ENCODE data around the gene OSM.

The OSM gene

GRCh38 chr22:30304495-30305244 lies 38.0 kb upstream of the OSM start:
- H3K79me2 ChIP-seq = peaks cover 30% of the 10 kb centered on the region
- H3K27me3 ChIP-seq (ENCODE audit: control insufficient read depth, insufficient read depth, low read length) = no peaks in the 10 kb centered on the region
- peak overlapping the region; percentile 36 for H3K4me2 ChIP-seq (ENCODE audit: low read length)
- no peaks in the 10 kb centered on the region for H3K9me3 ChIP-seq (ENCODE audit: control insufficient read depth, low read length)
- no peaks in the 10 kb centered on the region for H3K36me3 ChIP-seq (ENCODE audit: control insufficient read depth, insufficient read depth, low read length)
- H3K9ac ChIP-seq = no peak overlapping the region
- H2AFZ ChIP-seq = no peak overlapping the region
- TF ChIP-seq CTCF (IDR thresholded peaks at IDR 0.05) = no peak
- H3K4me1 ChIP-seq = peaks cover 65% of the 10 kb centered on the region
- H3K4me3 ChIP-seq (ENCODE audit: low read depth, low read length) = peak overlapping the region; percentile 1
- H3K27ac ChIP-seq = peak overlapping the region; percentile 74

DNA sequence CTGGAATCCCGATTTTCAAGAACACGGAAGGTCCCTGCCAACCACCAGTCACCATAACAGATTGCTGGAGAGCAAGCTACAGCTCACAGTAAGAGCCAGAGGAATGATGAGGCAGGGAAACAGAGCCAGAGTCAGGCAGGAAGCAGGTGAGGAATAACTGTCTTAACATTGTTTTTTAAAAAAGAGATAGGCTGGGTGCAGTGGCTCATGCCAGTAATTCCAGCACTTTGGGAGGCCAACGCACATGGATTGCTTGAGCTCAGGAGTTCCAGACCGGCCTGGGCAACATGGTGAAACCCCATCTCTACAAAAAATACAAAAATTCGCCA lies 36.1 kb upstream of the OSM start:
- H3K4me1 ChIP-seq = peaks cover 55% of the 10 kb centered on the region
- no peak overlapping the region for H2AFZ ChIP-seq
- H3K79me2 ChIP-seq = peaks cover 21% of the 10 kb centered on the region
- TF ChIP-seq CTCF (IDR thresholded peaks at IDR 0.05) = no peak
- no peaks in the 10 kb centered on the region for H3K27me3 ChIP-seq (ENCODE audit: control insufficient read depth, insufficient read depth, low read length)
- no peak overlapping the region for H3K4me3 ChIP-seq (ENCODE audit: low read depth, low read length)
- H3K9me3 ChIP-seq (ENCODE audit: control insufficient read depth, low read length) = no peaks in the 10 kb centered on the region
- no peaks in the 10 kb centered on the region for H3K36me3 ChIP-seq (ENCODE audit: control insufficient read depth, insufficient read depth, low read length)
- peak overlapping the region; percentile 76 for H3K27ac ChIP-seq
- no peak overlapping the region for H3K4me2 ChIP-seq (ENCODE audit: low read length)
- H3K9ac ChIP-seq = no peak overlapping the region

- Histone ChIP-seq H3K79me2 (peaks cover 18% of the 10 kb centered on the region), H3K4me1 (peaks cover 50% of the 10 kb centered on the region), H3K4me3 (ENCODE audit: low read depth, low read length) (no peak overlapping the region), H3K27me3 (ENCODE audit: control insufficient read depth, insufficient read depth, low read length) (no peaks in the 10 kb centered on the region), H3K36me3 (ENCODE audit: control insufficient read depth, insufficient read depth, low read length) (no peaks in the 10 kb centered on the region), H3K9ac (no peak overlapping the region), H3K4me2 (ENCODE audit: low read length) (no peak overlapping the region), H3K9me3 (ENCODE audit: control insufficient read depth, low read length) (no peaks in the 10 kb centered on the region), H3K27ac (peak overlapping the region; percentile 76), H2AFZ (no peak overlapping the region)
- no peak for TF ChIP-seq CTCF (IDR thresholded peaks at IDR 0.05)
Measured at GRCh38 chr22:30301995-30302809, 35.6 kb upstream of the OSM start.

DNA sequence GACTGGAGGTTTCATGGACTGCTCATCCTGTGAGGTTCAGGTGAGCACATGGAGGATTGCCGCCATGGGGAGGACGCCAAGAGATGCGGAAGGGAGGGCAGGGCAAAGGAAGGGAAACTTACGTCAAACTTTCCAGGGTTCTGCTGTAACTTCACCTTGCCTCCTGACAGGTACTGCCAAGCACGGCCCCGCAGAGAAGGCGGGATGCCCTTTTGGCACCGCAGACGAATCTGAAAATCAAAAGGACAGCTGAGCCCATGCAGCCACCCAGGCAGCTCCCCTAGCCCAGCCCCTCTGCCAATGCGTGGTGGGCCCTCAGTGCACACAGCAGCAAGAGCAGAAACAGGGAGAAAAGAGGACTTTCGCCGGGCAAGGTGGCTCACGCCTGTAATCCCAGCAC lies 32.7 kb upstream of the OSM start:
- no peak overlapping the region for H3K4me3 ChIP-seq (ENCODE audit: low read depth, low read length)
- H3K27me3 ChIP-seq (ENCODE audit: control insufficient read depth, insufficient read depth, low read length) = no peaks in the 10 kb centered on the region
- H3K4me2 ChIP-seq (ENCODE audit: low read length) = no peak overlapping the region
- H3K36me3 ChIP-seq (ENCODE audit: control insufficient read depth, insufficient read depth, low read length) = no peaks in the 10 kb centered on the region
- peaks cover 6% of the 10 kb centered on the region for H3K79me2 ChIP-seq
- no peak overlapping the region for H3K9ac ChIP-seq
- H3K27ac ChIP-seq = peak overlapping the region; percentile 87
- H3K4me1 ChIP-seq = peaks cover 22% of the 10 kb centered on the region
- no peak for TF ChIP-seq CTCF (IDR thresholded peaks at IDR 0.05)
- H2AFZ ChIP-seq = no peak overlapping the region
- no peaks in the 10 kb centered on the region for H3K9me3 ChIP-seq (ENCODE audit: control insufficient read depth, low read length)
